ENCODE measurements around the gene ZC3H12A.

The ZC3H12A gene

DNA sequence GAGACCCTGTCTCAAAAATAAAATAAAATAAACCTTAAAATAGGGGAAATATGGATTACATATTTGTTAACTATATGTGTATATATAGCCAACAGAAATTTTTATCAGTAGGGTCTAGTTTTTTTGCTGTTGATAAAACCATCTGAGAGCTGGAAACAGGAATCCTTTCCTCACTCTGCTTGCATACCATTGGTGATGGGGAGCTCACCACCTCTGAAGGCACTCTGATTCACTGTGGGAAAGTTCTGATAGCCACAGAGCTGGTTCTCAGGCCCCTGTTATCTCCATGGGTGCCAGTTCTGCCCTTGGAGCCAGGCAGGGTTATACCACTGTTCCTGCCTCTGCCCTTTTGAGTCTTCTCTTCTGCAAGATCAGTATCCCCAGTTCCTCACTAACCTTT is 17.8 kb upstream of the ZC3H12A start:
- DNase-seq, result no peak

DNA sequence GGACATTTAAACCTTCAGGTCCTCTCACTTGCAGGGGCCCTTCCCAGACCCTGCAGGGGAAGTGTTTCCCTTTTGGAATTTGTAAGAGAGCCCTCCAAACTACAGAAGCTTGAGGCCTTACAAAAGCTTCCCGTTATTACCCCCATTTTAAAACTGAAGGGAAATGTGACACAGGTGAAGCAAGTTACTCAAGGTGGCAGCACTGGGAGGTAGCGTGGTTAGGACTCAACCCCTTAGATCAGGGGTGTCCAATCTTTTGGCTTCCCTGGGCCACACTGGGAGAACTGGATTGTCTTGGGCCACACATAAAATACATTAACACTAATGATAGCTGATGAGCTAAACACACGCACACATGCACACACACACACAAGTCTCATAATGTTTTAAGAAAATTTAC is 15.8 kb upstream of the ZC3H12A start:
- no peak for DNase-seq

DNA sequence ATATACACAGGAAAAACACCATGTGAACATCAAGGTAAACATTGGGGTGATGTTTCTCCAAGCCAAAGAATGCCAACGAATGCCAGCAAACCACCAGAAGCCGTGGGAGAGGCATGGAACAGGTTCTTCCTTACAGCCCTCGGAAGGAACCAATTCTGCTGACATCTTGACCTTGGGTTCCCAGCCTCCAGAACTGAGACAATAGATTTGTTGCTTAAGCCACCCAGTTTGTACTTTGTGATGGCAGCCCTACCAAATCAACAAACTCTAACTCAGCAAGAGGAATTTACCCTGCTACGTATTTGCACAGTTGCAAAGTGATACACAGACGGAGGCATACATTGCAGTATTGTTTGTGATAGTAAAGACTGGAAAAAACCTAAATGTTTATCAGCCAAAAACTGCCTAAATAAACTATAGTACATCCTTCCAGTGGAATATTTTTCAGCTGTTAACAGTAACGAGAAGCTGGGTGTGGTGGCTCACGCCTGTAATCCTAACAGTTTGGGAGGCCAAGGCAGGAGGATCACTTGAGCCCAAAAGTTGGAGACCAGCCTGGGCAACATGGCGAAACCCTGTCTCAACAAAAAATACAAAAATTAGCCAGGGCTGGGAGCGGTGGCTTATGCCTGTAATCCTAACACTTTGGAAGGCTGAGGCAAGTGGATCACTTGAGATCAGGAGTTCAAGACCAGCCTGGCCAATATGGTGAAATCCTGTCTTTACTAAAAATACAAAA is 12.5 kb upstream of the ZC3H12A start:
- DNase-seq, result no peak

DNA sequence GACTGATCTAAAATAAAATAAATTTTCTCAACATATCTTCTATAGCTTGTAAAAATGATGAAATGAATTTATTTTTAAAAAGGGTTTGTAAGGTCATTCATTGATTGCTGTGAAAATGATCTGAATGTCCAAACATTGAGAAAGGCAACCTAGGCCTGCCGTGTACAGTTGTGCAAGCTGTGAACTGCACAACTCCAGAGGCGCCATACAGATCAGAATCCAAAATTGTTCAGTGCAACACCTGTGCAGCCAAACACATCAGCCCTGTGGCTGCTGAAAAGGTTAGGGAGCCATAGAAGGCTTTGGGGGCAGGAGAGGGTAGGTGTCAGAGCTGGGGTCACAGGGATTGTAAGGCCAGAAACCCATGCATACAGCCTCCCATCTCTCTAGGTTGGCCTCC is 9.9 kb upstream of the ZC3H12A start:
- no peak for DNase-seq

DNA sequence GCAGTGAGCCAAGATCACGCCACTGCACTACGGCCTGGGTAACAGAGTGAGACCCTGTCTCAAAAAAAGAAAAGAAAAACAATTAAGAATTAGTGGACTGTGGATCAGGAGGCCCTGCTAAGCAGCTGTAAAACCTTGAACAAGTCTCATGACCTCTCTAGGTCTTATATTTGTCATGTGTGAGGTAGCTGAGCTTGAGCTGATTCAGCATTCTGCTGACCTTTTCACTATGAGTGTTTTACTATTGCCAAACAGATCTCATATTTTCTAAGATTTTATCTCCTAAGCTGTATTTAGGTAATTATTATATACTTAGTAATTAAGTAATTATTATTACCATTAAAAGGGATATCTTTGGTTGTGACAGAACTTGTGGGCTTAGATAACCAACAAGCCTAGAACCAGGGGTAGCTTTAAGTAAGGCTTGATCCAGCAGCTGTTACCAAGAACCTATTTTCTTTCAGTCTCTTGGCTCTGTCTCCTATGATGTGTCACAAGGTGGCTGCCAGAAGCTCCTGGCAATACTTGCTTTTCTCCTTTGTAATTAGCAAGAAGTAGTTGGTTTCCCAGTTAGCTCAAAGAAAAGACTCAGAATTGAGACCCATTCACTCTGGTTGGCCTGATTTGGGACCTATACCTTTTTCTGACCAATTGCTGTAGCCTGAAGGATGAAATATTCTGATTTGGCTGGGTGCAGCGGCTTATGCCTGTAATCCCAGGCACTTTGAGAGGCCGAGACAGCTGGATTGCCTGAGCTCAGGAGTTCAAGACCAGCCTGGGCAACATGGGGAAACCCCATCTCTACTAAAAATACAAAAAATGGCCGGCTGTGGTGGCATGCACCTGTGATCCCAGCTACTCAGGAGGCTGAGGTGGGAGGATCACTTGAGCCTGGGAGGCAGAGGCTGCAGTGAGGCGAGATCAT is 8.5 kb upstream of the ZC3H12A start:
- peak in 1 of 2 donors; percentile 20 for DNase-seq

DNA sequence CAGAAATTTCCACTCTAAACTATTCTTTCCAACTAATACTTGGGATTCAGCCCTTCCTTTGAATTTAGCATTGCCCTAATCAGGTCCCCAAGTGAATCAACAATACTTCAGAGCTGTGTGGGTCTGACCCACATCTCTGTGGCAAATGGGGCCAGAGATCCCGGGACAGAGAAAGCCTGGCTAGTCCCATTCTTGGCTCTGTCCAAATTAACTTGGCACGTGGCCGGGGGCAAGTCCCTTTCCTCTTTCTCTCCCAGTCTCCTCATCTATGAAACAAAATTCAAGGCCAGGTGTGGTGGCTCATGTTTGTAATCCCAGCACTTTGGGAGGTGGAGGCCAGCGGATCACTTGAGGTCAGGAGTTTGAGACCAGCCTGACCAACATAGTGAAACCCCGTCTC is 6.3 kb upstream of the ZC3H12A start:
- DNase-seq, result no peak

DNA sequence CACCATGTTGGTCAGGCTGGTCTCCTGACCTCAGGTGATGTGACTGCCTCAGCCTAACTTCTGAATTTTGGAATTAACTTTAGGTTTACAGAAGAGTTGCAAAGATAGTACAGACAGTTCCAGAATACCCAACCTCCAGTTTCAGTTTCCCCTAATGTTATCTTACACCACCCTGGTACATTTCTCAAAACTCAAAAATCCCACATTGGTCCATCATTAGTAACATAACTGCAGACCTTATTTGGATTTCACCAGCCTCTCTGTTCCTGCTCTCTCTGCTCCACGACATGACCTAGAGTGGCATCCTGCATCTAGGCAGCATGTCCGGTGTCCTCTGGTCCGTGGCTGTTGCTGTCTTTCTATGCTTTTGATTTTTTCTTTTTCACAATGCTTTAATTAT is 5.0 kb upstream of the ZC3H12A start:
- DNase-seq, result no peak

DNA sequence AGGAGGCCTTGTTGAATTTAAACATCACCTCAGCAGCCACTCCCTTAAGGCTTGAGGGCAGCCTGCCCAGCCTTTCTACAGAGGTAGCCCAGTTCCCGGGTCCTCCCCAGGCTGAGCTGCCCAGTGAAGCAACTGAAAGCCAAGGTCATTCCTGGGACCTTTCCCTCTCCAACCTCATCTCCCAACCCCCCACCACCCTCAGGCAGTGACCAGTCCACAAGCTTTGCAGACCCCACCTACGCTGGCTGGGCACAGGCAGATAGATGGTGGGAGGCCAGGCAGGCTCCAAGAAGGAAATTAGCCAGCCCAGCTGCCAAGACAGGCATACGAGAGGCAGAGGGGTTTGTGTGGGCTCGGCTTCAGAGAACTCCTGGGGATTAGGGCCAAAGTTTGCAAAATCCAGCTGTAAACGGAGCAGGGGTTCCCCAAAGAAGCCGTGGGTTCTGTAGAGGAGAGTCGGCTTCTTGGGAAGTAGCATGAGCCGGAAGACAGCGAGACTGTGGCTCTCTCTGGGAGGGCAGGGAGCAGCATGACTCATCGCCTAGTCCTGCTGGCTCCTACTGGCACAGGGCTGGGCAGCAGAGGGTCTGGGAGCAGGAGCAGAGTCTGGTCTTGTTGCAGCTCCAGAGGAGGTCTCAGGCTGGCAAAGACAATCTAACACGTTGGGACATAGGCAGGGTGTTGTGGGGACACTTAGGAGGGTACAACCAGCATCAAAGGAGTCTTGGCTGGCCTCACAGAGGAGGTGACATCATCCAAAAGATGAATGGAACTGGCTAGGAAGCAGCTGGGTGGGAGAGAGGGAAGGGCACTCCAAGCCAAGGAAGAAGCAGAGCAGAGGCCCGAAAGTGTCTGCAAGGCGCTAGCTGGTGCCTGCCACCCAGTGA is 2.8 kb upstream of the ZC3H12A start:
- peak; percentile 26 to 65 for DNase-seq

DNA sequence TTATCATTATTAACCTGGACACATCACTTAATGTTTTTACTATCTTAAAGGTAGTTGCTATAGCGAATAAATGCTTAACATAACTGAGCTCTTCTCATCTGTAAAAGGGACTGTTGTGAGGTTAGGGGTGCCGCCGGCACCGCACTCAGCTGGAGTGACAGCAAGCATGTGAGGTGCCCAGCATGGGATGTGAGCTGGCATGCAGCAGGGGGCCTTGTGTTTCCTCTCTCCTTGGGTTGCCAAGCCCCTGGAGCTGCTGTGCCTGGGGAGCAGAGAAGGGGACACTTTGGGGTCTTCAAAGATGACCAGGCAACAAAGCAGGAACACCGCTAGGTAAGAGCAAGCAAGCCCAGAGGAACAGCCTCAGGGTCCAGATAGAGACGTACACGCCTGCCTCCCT is 2.1 kb upstream of the ZC3H12A start:
- no peak for DNase-seq

DNA sequence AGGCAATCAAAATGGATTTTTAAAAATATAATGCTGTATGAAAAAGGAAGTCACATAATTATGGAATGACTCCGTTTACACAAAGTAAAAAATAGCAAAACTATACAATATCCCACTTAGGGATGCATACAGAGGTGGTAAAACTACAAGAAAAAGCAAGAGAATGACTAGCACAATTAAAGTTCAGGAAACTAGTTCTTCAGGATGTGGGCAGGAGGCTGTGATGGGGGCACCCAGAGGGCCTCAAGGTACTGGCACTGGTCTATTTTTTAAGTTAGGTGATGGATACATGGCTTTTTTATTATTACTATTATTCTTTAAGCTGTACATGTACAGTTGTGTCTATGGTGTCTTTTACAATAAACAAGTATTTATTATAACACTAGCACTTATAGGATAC is 1.4 kb upstream of the ZC3H12A start:
- no peak for DNase-seq

DNA sequence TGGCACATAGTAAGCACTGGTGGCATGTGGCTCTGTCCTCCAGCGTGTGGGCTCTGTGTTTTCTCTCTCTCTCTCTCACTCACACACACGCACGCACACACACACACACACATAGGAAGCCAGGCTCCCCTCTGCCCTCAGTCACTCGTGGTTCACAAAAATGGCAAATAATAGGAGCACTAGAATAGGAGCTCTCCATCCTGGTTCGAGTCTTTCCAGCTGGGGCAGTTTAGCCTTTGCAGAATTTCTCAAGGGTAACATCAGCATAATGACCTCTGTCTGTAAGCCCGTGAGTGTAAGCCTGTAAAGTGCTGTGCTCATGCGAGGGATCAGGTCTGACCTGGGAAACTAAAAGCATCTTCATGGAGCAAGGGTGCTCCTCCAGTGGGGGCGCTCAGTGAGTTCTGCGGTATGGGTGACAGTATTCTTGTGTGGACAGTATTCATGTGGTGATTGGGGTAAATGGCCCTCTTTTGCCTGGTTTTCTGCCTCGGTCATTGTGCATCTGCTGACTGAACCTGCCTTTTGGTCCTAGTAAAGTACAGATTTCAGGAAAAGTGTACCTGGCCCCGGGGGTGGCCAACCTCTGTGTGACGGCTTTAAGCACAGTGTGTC is 842 bp upstream of the ZC3H12A start:
- peak in 1 of 2 donors; percentile 24 for DNase-seq

DNA sequence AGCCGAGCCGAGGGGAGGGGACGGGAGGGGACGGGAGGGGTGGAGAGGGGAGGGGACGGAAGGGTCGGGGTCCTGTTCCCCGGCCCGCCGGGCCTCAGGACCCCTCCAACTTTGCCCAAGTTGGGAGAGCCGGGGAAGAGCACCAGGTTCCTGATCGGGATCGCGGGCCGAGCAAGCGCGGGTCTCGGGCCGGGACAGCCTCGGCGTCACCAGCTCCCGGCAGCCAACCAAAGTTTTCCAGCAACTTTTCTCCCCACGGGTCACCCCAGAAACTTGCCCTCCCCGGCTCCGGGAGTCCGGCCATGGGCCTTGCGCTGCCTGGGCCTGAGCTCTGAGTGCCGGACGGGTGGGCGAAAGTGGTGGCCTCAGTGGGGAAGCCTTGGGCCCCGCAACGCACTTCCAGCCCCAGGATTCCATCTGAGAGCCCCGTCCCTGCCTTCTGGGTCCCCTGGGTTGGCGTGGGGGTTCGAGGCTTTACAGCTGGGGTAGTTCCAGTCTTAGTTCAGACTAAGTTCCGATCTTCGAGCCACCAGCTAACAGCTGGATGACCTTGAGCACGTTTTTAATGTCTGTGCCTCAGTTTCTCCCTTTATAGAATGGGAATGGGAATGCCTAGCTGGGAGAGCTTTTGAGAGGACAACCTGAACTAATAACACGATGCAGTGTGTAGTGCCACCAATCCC is 458 bp downstream of the ZC3H12A start:
- no peak for DNase-seq

DNA sequence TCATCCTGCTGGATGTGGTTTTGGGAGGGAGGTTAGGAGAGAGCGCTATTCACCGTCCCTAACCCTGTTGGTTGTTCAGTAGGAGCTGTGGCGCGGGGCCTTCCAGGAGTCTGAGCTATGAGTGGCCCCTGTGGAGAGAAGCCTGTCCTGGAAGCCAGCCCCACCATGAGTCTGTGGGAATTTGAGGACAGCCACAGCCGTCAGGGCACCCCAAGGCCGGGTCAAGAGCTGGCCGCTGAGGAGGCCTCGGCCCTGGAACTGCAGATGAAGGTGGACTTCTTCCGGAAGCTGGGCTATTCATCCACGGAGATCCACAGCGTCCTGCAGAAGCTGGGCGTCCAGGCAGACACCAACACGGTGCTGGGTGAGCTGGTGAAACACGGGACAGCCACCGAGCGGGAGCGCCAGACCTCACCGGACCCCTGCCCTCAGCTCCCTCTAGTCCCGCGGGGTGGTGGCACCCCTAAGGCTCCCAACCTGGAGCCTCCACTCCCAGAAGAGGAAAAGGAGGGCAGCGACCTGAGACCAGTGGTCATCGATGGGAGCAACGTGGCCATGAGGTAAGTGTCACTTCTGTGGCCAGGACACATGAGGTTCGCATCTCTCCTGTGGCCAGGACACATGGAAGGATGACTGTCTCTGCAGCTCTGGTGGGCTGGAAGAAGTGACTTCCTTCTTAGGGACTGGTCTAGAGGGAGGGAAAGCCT is 1.2 kb downstream of the ZC3H12A start:
- no peak for DNase-seq

DNA sequence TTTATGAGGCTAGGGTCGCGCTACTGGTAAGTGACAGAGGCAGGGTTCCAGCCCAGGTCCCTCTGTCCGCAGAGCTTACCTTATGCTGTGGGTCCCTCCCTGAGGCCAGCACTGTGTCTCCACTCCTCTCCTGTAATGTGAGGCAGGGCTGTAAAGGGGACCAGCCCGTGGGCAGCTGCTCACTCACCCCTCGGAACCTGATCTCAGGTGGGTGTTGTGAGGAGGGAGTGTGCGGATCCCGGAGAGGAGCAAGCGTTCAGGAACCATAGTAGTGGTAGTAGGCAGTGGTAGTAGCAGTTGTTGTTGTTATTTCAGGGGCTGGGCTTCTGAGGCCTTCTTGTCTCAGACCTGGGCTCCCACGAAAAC is 1.7 kb downstream of the ZC3H12A start:
- no peak for DNase-seq

DNA sequence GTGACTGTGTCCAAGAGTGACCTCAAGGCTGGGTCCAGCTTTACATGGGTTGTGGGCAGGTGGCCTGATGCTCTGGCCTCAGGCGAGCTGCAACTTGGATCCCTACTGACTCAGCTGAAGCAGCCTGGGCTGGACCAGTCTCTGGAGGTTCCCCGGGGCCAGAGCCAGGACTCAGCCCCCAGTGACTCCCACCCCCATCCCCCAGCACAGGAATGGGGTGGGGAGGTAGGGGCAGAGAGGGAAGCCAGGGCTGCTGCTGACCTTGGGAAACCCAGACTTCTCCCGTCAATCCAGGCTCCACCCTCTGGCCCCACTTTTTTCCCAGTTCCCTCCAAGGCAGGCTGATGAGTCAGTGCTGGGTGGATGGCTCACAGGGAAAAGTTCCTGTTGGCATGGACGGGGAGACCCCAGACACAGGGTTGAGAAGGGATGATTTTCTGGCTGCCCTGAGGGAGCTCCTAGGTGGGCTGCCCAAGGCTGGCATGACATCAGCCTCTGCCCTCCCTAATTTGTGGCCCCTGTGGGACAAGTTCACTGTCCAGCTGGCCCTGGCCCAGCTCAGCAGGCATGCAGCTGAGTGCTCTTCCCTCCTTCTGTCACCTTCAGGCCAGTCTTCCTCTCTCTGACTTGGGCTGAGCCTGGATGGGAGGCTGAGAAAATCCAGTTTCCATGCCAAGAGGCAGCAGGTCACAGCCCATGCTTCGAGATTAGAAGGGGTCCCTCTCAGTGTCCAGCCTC is 2.2 kb downstream of the ZC3H12A start:
- no peak for DNase-seq

DNA sequence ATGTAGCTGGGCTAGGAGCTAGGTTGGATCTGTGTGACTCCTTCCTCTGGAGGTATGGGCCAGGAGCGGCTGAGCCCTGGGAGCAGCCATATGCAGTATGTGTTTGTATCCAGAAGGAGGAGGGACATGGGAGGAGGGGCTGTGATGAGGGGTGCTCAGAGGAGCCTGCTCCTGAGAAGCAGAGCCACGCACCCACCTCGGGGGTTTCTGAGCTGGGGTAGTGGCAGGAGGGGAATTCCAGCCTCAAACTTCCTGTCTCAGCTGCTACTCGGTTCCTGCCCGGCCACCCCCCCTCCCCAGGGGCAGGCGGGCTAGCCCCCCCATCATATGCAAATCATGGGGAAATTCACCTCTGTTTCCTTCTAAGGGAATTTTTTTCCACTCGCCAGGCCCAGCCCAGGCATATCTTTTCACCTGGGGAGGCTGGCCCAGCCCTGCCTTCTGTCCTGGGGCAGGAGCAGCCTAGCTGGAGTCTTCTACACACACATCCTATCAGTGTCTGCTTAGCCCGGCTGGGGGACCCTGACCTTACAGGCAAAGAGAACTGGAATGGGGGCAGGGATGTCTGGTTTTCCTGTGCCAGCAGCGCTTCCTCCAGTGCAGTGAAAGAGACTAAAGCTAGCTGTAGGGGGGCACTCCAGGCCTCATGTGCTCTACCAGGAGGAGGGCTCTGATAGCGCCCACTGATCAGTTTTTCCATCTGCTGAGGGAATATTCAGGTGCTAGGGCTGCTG is 3.0 kb downstream of the ZC3H12A start:
- no peak for DNase-seq

DNA sequence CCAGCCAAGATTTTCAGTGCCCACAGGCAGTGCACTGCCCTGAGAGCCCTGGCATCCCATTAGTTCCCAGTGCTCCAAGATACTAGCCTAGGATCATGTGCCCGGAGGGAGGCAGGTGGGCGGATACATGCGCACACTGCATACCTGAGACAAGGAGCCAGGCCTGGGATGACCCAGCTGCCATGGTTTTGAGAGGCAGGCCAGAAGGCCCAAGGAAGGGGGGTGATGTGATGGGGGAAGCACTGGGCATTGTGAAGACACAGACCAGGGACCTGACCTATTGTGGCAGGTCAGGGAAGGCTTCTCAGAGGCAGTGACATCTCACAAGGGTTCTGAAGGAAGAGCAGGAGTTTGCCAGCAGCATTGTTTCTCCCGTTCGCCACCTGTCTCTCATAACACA is 3.6 kb downstream of the ZC3H12A start:
- DNase-seq, result no peak

DNA sequence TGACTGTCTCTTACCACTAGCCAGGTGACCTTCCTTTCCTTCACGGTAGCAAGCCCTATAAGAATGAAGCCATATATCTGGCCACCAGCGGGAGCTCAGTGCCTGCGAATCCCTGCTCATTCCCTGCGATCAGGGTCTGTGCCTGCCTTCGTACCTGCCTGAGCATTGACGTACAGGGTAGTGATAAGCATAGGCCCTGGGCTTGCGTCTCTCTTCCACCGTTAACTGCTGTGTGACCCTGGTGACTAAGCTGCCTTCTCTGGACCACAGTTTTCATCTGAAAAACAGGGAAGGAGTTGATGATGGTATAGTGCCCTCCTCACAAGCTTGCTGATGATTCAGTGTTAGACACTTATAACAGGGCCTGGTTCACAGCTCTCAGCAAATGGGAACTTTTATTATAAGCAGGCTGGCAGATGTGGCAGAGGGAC is 4.1 kb downstream of the ZC3H12A start:
- DNase-seq, result no peak

DNA sequence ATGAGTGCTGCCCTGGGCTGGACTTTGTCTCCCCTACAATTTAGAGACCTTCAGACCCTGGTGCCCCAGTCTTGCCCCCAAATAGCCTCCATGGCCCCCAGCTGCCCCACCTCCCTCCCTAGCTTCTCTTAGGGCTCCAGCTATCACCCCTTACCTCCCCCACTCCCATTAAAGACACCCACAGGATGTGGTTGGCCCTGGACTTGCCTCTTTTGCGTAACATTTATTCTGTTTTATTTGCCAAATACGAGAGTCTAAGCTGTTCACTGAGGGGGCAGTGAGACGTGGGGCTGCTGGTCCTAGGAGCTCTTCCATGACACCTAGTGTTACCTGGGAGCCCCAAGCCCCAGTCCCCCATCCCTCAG is 4.5 kb downstream of the ZC3H12A start:
- DNase-seq, result no peak
